Endodermal cell (in vitro differentiated cells): Measurements from ENCODE around the gene SNX20. TPM values are rescaled to one million over a fixed set of nuclear protein-coding genes. Genes with fewer than 3 reads are reported as not detected.

Experiments
- DNase-seq: peaks from one replicate; pipeline ENCODE4 v3.0.0-alpha.2; 2017
- H3K27ac ChIP-seq: 2 replicates; pipeline ENCODE4 v1.5.1; 2013; ENCODE audit warnings: mild to moderate bottlenecking, low read depth, low read length, moderate library complexity
- H3K27me3 ChIP-seq: 2 replicates; pipeline ENCODE4 v1.6.1; 2013; ENCODE audit warnings: mild to moderate bottlenecking, low read length, moderate library complexity; ENCODE audit not compliant: insufficient read depth, control insufficient read depth, poor library complexity, severe bottlenecking
- H3K36me3 ChIP-seq: 2 replicates; pipeline ENCODE4 v1.7.0; 2013; ENCODE audit warnings: mild to moderate bottlenecking, low read length, moderate library complexity; ENCODE audit not compliant: control insufficient read depth, insufficient read depth
- H3K4me1 ChIP-seq: one replicate; pipeline ENCODE4 v1.7.0; 2013; ENCODE audit warnings: low read length; ENCODE audit not compliant: control insufficient read depth, insufficient read depth
- H3K4me3 ChIP-seq: 2 replicates; pipeline ENCODE4 v1.5.1; 2013; ENCODE audit warnings: mild to moderate bottlenecking, low read length, moderate library complexity
- H3K9ac ChIP-seq: 2 replicates; pipeline ENCODE4 v1.6.1; 2013; ENCODE audit warnings: mild to moderate bottlenecking, low read length, moderate library complexity; ENCODE audit not compliant: poor library complexity, severe bottlenecking; ENCODE audit errors: extremely low read depth
- H3K9me3 ChIP-seq: 2 replicates; pipeline ENCODE4 v1.6.1; 2013; ENCODE audit warnings: mild to moderate bottlenecking, low read length, moderate library complexity; ENCODE audit not compliant: control insufficient read depth
- H3K27ac Mint-ChIP-seq: 2 replicates; pipeline ENCODE4 v1.8.0; 2020; ENCODE audit warnings: mixed read lengths
- H3K27me3 Mint-ChIP-seq: 2 replicates; pipeline ENCODE4 v1.8.0; 2021; ENCODE audit warnings: mild to moderate bottlenecking, mixed read lengths; ENCODE audit not compliant: insufficient read depth
- H3K36me3 Mint-ChIP-seq: 2 replicates; pipeline ENCODE4 v1.8.0; 2020; ENCODE audit warnings: low read depth, mixed read lengths
- H3K4me1 Mint-ChIP-seq: 2 replicates; pipeline ENCODE4 v1.8.0; 2020; ENCODE audit warnings: mixed read lengths
- H3K4me3 Mint-ChIP-seq: 2 replicates; pipeline ENCODE4 v1.8.0; 2020; ENCODE audit warnings: mild to moderate bottlenecking, moderate library complexity, mixed read lengths
- H3K9me3 Mint-ChIP-seq: 2 replicates; pipeline ENCODE4 v1.8.0; 2020; ENCODE audit warnings: mild to moderate bottlenecking, mixed read lengths
- CTCF ChIP-seq: fragments of 200-600 bp; sonication (generic); conservative IDR thresholded peaks from 2 replicates; pipeline ENCODE4 v1.5.0; 2021; ENCODE audit warnings: antibody characterized with exemption, mild to moderate bottlenecking
- WGBS, 2 experiments: methylation state at CpG; one replicate each; pipeline versions ENCODE4 v1.1.5 to v1.1.7; 2013; ENCODE audit warnings: missing lambda C conversion rate in 2 of 2, mixed read lengths in 1 of 2; ENCODE audit not compliant: insufficient coverage in 1 of 2, insufficient read length in 1 of 2; 5-methylcytosine and 5-hydroxymethylcytosine counted together
- total RNA-seq, 2 donors: library from RNA; stranded (reverse); fragmentation: NEBNext Ultra II Directional in 1 of 2; extraction: Animal tissue kit (Norgen Biotek cat#: 25700) in 1 of 2; gene quantifications; 2 replicates in 1 of 2; 3 replicates in 1 of 2; pipeline ENCODE4 v1.2.1, GENCODE V29; 2021

SNX20 gene
- total RNA-seq, 2 donors from 2014 or later, result not detected

- Histone ChIP-seq H3K27ac (no peak overlapping the region), H3K27me3 (no peaks in the 10 kb centered on the region), H3K9me3 (no peaks in the 10 kb centered on the region), H3K4me1 (no peaks in the 10 kb centered on the region), H3K9ac (no peak overlapping the region), H3K4me3 (no peak overlapping the region), H3K36me3 (no peaks in the 10 kb centered on the region)
- Mint-ChIP-seq H3K9me3 (peaks cover 4% of the 10 kb centered on the region), H3K36me3 (no peaks in the 10 kb centered on the region), H3K27me3 (peaks cover 7% of the 10 kb centered on the region), H3K4me3 (no peak overlapping the region), H3K27ac (no peak overlapping the region), H3K4me1 (no peaks in the 10 kb centered on the region)
- WGBS, 2 experiments, result 87 to 95% methylated on average over 3 of the region's 3 CpGs
- no peak for TF ChIP-seq CTCF
- DNase-seq, result no peak
Observed at GRCh38 chr16:50678531-50678930, 2.6 kb downstream of the SNX20 start.

- TF ChIP-seq CTCF, result peak; percentile 76
Observed at GRCh38 chr16:50677351-50677750, 3.8 kb downstream of the SNX20 start.

GRCh38 chr16:50676684-50677225 lies 4.4 kb downstream of the SNX20 start:
- H3K27ac ChIP-seq, result no peak overlapping the region
- TF ChIP-seq CTCF, result no peak
- Mint-ChIP-seq H3K9me3 (peaks cover 20% of the 10 kb centered on the region), H3K27ac (no peak overlapping the region), H3K4me1 (no peaks in the 10 kb centered on the region), H3K36me3 (peaks cover 3% of the 10 kb centered on the region), H3K4me3 (no peak overlapping the region), H3K27me3 (peaks cover 18% of the 10 kb centered on the region)
- no peaks in the 10 kb centered on the region for H3K4me1 ChIP-seq
- DNase-seq, result no peak
- no peaks in the 10 kb centered on the region for H3K36me3 ChIP-seq
- 90 to 97% methylated on average over 8 to 9 of the region's 9 CpGs for WGBS, 2 experiments
- H3K27me3 ChIP-seq, result no peaks in the 10 kb centered on the region
- no peak overlapping the region for H3K4me3 ChIP-seq
- H3K9ac ChIP-seq, result no peak overlapping the region
- H3K9me3 ChIP-seq, result peaks cover 14% of the 10 kb centered on the region

More at GRCh38 chr16:50677351-50677750, 3.8 kb downstream of the SNX20 start:
- WGBS, 2 experiments, result 85 to 86% methylated on average over 6 to 7 of the region's 7 CpGs
- H3K9me3 ChIP-seq, result peaks cover 8% of the 10 kb centered on the region
- Mint-ChIP-seq H3K36me3 (peaks cover 3% of the 10 kb centered on the region), H3K4me1 (no peaks in the 10 kb centered on the region), H3K4me3 (no peak overlapping the region), H3K9me3 (peaks cover 14% of the 10 kb centered on the region), H3K27ac (no peak overlapping the region), H3K27me3 (peaks cover 17% of the 10 kb centered on the region)
- H3K36me3 ChIP-seq, result no peaks in the 10 kb centered on the region
- no peaks in the 10 kb centered on the region for H3K27me3 ChIP-seq
- no peak overlapping the region for H3K9ac ChIP-seq
- peak; percentile 66 for DNase-seq
- no peaks in the 10 kb centered on the region for H3K4me1 ChIP-seq
- no peak overlapping the region for H3K27ac ChIP-seq
- no peak overlapping the region for H3K4me3 ChIP-seq
